NCI-H2227 treated with DMSO at 0.1 percent for 48 hours (cell line): ENCODE results near the gene TENM4.
"Not testable (repeated sequence)": the region's sequence is repeated elsewhere in the genome, so short reads cannot be mapped to it uniquely, and the experiment has no call there.

Source experiments
- DNase-seq: peaks from one replicate; lab custom pipeline; 2025; lab: John Stamatoyannopoulos, UW

Gene TENM4

DNA sequence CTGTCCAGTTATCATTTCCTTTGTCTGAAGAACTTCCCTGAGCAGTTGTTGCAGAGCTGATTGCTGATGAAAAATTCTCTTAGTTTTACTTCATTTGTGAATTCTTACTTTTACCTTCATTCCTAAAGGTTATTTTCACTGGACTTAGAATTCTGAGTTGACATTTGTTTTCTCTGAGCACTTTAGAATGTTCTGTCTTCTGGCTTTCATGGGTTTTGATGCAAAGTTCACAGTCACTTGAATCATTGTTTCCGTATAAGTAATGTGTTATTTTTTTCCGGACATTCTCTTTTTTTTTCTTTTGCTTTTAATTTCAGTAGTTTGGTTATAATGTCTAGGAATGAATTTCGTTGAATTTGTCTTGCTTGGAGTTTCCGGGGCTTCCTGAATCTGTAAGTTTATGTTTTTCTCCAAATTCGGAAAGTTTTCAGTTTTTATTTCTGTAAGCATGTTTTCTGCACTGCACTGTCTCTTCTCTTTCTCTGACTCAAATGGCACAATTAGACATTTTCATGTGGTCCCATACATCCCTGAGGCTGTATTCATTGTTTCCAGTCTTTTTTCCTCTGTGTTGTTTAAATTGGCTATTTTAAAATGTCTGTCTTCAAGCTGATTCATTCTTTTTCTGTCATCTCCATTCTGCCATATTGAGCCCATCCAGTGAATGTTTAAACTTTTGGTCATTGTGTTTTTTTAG is 797.7 kb downstream of the TENM4 start:
- DNase-seq: no peak

DNA sequence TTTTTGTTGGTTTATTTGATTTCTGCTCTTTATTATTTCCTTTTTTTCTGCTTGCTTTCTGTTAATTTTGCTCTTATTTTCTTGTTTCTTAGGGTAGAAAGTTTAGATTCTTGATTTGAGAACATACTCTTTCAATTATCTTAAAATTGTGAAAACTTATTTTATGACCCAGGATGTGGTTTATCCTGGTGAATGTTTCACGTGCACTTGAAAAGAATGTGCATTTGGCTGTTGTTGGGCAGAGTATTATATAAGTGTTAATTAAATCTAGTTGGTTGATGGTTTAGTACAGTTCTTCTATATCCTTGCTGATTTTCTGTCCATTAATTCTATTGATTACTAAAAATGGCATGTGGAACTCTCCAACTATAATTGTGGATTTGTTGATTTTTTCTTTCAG is 799.3 kb downstream of the TENM4 start:
- DNase-seq: no peak

GRCh38 chr11:78638704-78639380 is 802.0 kb downstream of the TENM4 start:
- no peak for DNase-seq

GRCh38 chr11:78637527-78637926 is 803.3 kb downstream of the TENM4 start:
- not testable (repeated sequence) for DNase-seq

DNA sequence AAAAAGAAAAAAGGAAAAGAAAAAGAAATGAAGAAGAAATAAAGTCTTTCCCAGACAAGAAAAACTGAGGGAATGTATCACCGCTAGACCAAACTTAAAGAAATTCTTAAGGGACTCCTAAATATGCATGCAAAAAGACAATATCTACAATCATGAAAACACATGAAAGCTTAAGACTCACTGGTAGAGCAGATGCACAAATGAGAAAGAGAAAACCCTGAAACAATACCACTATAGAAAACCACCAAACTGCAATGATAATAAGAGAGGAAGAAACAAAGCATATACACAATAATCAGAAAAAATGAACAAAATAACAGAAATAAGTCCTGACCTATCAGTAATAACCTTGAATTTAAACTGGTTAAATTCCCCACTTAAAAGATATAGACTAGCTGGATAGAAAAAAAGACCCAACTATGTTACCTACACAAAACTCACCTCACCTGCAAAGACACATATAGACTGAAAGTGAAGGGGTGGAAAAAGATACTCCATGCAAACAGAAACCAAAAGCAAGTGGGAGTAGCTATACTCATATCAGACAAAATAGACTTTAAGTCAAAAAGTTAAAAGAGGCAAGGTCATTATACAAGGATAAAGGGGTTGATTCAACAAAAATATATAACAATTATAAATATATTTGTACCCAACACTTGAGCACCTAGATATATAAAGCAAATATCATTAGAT is 804.9 kb downstream of the TENM4 start:
- DNase-seq: no peak

- DNase-seq: no peak
These were observed 807.1 kb downstream of the TENM4 start for GRCh38 chr11:78633516-78634310.

DNA sequence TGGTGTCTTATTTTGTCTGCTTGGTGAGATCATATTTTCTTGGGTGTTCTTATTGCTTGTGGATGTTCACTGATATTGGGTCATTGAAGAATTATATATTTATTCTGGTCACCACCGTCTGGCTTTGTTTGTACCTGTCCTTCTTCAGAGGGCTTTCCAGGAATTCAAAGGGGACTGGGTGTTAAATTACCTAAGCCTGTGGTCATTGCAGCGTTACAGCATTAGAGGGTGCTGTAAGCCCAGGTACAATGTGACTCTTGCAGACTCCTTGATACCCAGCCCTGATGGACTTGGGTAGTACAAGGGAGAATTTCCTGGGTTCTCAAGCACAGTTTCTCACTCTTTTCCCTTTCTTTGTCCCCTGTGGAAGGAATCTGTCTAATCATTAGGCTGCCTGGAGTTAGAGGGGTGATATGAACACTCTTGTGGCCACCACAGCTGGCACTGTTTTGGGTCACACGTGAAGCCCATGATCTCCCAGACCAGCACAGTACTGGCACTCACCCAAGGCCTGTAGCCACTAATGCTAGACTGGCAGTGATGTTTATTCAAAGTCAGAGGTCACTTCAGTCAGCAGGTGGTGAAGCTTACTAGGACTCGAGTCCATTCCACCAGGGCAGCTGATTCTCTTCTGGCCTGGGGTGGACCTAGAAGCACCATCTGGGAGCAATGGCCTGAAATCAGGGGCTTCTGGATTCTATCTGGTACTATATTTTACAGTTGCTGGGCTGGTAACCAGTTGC is 810.1 kb downstream of the TENM4 start:
- no peak for DNase-seq

DNA sequence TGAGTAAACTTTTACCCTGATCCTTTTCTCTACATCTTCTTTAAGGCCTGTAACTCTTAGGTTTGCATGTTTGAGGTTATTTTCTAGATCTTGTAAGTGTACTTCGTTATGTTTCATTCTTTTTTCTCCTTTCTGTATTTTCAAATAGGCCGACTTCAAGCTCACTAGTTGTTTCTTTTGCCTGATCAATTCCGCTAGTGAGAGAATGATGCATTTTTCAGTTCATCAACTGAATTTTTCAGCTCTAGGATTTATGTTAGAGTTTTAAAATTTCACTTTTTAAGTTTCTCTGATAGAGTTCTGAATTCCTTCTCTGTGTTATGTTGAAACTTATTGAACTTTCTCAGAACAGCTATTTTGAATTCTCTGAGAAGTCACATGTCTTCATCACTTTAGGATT is 810.7 kb downstream of the TENM4 start:
- no peak for DNase-seq

- DNase-seq: no peak
These were observed 818.2 kb downstream of the TENM4 start for GRCh38 chr11:78622666-78623065.

- DNase-seq: no peak
These were observed 820.7 kb downstream of the TENM4 start for GRCh38 chr11:78620159-78620558.

GRCh38 chr11:78615724-78616123 is 825.1 kb downstream of the TENM4 start:
- no peak for DNase-seq

DNA sequence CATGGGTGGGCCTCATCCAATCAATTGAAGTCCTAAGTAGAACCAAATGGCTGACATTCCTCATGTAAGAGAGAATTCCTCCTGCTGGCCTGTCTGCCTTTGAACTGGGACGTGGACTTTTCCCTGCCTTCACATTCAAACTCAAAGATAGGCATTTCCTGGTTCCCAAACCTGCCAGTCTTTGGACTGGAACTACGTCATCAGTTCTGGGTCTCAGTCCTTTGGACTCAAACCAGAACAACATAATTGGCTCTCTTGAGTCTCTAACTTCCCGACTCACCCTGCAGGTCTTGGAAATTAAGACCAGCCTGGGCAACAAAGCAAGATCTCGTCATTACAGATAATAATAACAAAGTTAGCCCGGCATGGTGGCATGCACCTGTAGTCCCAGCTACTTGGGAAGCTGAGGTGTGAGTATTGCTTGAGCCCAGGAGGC is 827.4 kb downstream of the TENM4 start:
- no peak for DNase-seq

DNA sequence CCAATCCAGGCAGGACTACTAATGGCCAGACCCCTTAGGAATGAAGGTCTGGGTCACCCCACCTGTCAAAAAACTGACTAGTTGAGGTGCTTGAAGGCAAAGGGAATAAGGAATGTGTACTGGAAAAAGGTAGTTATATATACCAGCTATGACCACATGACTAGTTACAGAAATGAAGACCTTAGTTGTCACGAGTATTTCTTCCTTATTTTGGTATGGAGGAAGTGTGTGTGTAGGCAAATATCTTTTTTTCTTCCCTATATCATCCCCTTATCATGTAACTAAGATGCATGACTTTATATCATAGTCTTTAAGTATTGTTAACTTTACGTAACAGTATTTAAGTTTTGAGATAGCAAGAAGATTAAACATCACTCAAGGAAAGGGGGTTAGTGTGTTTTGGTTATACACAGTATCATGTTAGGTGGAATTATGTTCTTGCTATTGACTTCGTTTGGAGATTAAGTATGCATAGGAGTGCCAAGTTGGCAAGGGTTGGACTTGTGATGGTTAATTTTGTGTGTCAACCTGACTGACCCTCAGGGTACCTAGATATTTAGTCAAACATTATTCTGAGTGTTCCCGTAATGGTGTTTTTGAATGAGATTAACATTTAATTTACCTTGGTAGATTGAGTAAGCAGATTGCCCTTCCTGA is 828.0 kb downstream of the TENM4 start:
- DNase-seq: no peak

- not testable (repeated sequence) for DNase-seq
These were observed 831.5 kb downstream of the TENM4 start for GRCh38 chr11:78609321-78609720.

GRCh38 chr11:78607696-78608095 is 833.1 kb downstream of the TENM4 start:
- no peak for DNase-seq

GRCh38 chr11:78606667-78607066 is 834.2 kb downstream of the TENM4 start:
- DNase-seq: no peak

- DNase-seq: no peak
These were observed 835.5 kb downstream of the TENM4 start for GRCh38 chr11:78605296-78605695.

DNA sequence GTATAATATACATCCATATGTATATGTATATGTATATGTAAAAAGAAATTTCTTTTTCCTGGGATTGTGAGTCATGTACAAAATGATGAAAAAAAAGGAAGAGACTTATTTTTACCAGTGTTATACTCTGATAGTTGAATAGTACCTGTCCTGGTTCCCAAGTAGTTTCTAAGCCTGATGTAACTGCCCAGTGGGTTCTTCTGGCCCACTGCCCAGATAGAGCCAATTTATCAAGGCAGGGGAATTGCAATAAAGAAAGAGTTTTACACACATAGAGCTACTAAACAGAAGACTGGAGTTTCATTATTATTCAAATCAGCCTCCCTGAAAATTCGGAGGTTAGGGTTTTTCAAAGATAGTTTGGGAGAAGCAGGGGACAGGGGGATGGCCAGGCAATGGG is 837.0 kb downstream of the TENM4 start:
- DNase-seq: no peak
